GM13976 (cell line): ENCODE measurements around the gene PTPRE.

Experiments used
- DNase-seq: peaks from one replicate; pipeline ENCODE4 v3.0.0; 2012; ENCODE audit warnings: low spot score
- CTCF ChIP-seq: IDR thresholded peaks from 2 replicates; pipeline ENCODE4 v1.5.1; 2012; ENCODE audit warnings: borderline replicate concordance, mild to moderate bottlenecking; ENCODE audit not compliant: insufficient read depth; ENCODE audit errors: extremely low read depth, missing control alignments, control extremely low read depth
- in situ Hi-C: fragments of 300-500 bp; cut with MboI; formaldehyde crosslinking; loops from one replicate; pipeline ENCODE4 v1.12.0; 2022; ENCODE audit warnings: low sequenced_read_pairs, mixed read lengths, inconsistent platforms; ENCODE audit not compliant: unreplicated experiment

Gene PTPRE

GRCh38 chr10:128000471-128001362, 93.8 kb downstream of the PTPRE start:
- DNase-seq: no peak
- no peak for TF ChIP-seq CTCF
- in situ Hi-C loops: no loop called here

- in situ Hi-C loops: no loop called here
- no peak for DNase-seq
- TF ChIP-seq CTCF: no peak
Measured at GRCh38 chr10:128001363-128001745, 94.5 kb downstream of the PTPRE start.

- DNase-seq: no peak
- TF ChIP-seq CTCF: no peak
- in situ Hi-C loops: no loop called here
Measured at GRCh38 chr10:128001849-128002248, 94.9 kb downstream of the PTPRE start.

- TF ChIP-seq CTCF: no peak
- in situ Hi-C loops: no loop called here
Measured at GRCh38 chr10:128003521-128003920, 96.6 kb downstream of the PTPRE start.

GRCh38 chr10:128005858-128006257, 99.0 kb downstream of the PTPRE start:
- in situ Hi-C loops: no loop called here
- no peak for DNase-seq
- no peak for TF ChIP-seq CTCF

More at GRCh38 chr10:128003521-128003920, 96.6 kb downstream of the PTPRE start:
- DNase-seq: no peak

GRCh38 chr10:128007056-128007455, 100.2 kb downstream of the PTPRE start:
- in situ Hi-C loops: no loop called here
- no peak for TF ChIP-seq CTCF

More at GRCh38 chr10:128007056-128007455, 100.2 kb downstream of the PTPRE start:
- no peak for DNase-seq
